ENCODE results near the gene PRKD1. TPM values are rescaled to one million over a fixed set of nuclear protein-coding genes. Genes with fewer than 3 reads are reported as not detected.
"Not testable (repeated sequence)": the region's sequence is repeated elsewhere in the genome, so short reads cannot be mapped to it uniquely, and the experiment has no call there.

The PRKD1 gene
- total and polyA plus RNA-seq, 2 of the 13 experiments (the other 11 are each of a cell fraction or from before 2014, with no cell fraction given) = 0.22 to 1.3 TPM

DNA sequence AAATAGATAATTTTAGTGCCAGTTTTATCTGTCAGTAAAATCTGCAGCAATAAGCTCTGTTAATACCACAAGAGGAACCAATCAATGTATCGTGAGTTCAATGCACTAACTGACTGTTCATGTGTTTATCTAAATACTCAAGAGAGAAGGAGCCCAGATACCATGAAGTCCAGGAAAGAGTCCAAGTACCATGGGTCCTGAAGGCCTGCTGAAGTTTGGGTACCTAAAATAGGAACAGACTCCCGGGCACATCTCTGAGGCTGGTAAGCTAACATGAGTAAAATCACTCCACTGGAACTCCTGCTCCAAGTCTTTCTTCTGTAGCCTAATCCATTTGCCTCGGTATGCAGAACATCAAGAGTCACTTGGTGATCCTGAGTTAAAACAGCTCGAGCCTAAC lies 71.1 kb downstream of the PRKD1 start (continued):
- no peak for TF ChIP-seq E2F5 (CRISPR knock-in tag; conservative IDR thresholded peaks at IDR 0.05)
- no peak for TF ChIP-seq ZNF75D (CRISPR knock-in tag; IDR thresholded peaks at IDR 0.05; ENCODE audit: borderline replicate concordance)
- TF ChIP-seq ASH2L (IDR thresholded peaks at IDR 0.05; ENCODE audit: insufficient read length, low read depth, low read length) = no peak
- no peak for TF ChIP-seq HNF1B (CRISPR knock-in tag; IDR thresholded peaks at IDR 0.05)
- no peak for TF ChIP-seq AKAP8 (CRISPR knock-in tag; IDR thresholded peaks at IDR 0.05)
- TF ChIP-seq ATF5 (CRISPR knock-in tag; IDR thresholded peaks at IDR 0.05; ENCODE audit: low read depth) = no peak
- no peak for TF ChIP-seq HINFP (CRISPR knock-in tag; IDR thresholded peaks at IDR 0.05; ENCODE audit: low read depth)
- TF ChIP-seq, protein P1, sequence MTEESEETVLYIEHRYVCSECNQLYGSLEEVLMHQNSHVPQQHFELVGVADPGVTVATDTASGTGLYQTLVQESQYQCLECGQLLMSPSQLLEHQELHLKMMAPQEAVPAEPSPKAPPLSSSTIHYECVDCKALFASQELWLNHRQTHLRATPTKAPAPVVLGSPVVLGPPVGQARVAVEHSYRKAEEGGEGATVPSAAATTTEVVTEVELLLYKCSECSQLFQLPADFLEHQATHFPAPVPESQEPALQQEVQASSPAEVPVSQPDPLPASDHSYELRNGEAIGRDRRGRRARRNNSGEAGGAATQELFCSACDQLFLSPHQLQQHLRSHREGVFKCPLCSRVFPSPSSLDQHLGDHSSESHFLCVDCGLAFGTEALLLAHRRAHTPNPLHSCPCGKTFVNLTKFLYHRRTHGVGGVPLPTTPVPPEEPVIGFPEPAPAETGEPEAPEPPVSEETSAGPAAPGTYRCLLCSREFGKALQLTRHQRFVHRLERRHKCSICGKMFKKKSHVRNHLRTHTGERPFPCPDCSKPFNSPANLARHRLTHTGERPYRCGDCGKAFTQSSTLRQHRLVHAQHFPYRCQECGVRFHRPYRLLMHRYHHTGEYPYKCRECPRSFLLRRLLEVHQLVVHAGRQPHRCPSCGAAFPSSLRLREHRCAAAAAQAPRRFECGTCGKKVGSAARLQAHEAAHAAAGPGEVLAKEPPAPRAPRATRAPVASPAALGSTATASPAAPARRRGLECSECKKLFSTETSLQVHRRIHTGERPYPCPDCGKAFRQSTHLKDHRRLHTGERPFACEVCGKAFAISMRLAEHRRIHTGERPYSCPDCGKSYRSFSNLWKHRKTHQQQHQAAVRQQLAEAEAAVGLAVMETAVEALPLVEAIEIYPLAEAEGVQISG (CRISPR knock-in tag; IDR thresholded peaks at IDR 0.05) = no peak

DNA sequence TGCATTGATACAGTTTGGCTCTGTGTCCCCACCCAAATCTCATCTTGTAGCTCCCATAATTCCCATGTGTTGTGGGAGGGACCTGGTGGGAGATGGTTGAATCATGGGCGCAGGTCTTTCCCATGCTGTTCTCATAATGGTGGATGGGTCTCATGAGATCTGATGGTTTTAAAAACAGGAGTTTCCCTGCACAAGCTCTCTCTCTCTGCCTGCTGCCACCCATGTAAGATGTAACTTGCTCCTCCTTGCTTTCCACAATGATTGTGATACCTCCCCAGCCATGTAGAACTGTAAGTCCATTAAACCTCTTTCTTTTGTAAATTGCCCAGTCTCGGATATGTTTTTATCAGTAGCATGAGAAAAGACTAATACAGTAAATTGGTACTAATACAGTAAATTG lies 74.0 kb downstream of the PRKD1 start:
- 23% methylated on average over 2 of the region's 2 CpGs for WGBS (ENCODE audit: low lambda C conversion rate)
- POLR2A ChIA-PET; H3K4me1 ChIP-seq (ENCODE audit: insufficient read depth, low read length); DNase-seq (ENCODE audit: low spot score); ATAC-seq; H3K4me2 ChIP-seq (ENCODE audit: low read depth, low read length); intact Hi-C loops (cut with micrococcal nuclease; ENCODE audit: unreplicated experiment); H3K27me3 ChIP-seq (ENCODE audit: control insufficient read depth in 1 of 2, insufficient read depth in 2 of 2, low read length in 2 of 2); H3K9ac ChIP-seq (ENCODE audit: insufficient read depth, low read depth, low read length); BruUV-seq (replicated peaks); H2AFZ ChIP-seq (ENCODE audit: low read length); CTCF ChIA-PET (ENCODE audit: low intra/inter-chr PET ratio, low total read pairs); H3K79me2 ChIP-seq (ENCODE audit: insufficient read depth, low read length); H3K27ac ChIP-seq (ENCODE audit: extremely low read length, insufficient read depth, low read length); H4K20me1 ChIP-seq (ENCODE audit: insufficient read depth, low read length); FAIRE-seq; H3K36me3 ChIP-seq (replicated peaks in 1 of 2; ENCODE audit: control insufficient read depth in 1 of 2, insufficient read depth in 2 of 2, low read length in 2 of 2); H3K4me3 ChIP-seq (replicated peaks in 1 of 3; ENCODE audit: insufficient read depth in 1 of 3, low read depth in 2 of 3, low read length in 3 of 3); in situ Hi-C loops (cut with HindIII; ENCODE audit: extremely low pct_ligation_motif_present, low pct_unique_long_range_greater_than_20kb): not testable (repeated sequence)
- H3K9me3 ChIP-seq (ENCODE audit: low read length) = peaks cover 100% of the 10 kb centered on the region

Data from HepG2 (cell line).